ENCODE results near the gene SLC8A3.

Gene SLC8A3

DNA sequence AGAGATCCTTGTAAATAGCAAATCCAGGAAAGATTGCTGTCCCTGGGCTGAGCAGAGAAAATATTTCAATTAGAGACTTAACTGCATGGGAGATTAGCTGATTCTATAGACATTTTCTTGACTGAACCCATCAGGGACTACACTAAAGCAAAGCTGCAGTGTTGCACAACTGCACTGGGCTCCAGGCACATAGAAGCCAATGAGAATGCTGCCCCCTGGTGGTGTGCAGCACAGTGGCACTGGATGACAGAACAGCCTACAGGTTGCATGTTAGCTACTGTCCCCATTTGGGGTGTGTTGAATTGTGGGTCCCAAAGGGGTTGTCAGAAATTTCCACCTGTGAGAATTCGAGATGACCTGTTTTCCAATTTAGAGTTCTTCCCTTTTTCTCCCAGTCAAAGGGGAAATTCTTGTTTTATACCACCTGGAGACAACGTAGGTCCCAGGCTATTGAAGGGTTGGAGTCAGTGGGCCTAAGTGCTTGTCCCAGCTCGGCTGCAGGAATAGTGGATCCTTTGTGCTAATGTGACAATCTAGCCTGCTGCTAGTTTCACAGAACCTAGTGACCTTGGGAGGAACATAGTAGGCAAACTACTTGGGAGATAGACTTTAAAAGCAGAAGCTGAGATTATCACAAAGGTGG lies 114.7 kb downstream of the SLC8A3 start:
- Histone ChIP-seq H3K27me3 (ENCODE audit: control insufficient read depth, insufficient read depth, low read length) (no peaks in the 10 kb centered on the region), H3K9ac (ENCODE audit: low read length) (no peak overlapping the region), H3K27ac (ENCODE audit: low read depth, low read length) (no peak overlapping the region), H3K36me3 (ENCODE audit: control insufficient read depth, insufficient read depth, low read length) (no peaks in the 10 kb centered on the region), H3K4me1 (ENCODE audit: control insufficient read depth, insufficient read depth, low read length) (no peaks in the 10 kb centered on the region), H3K4me3 (ENCODE audit: low read length) (no peak overlapping the region)

DNA sequence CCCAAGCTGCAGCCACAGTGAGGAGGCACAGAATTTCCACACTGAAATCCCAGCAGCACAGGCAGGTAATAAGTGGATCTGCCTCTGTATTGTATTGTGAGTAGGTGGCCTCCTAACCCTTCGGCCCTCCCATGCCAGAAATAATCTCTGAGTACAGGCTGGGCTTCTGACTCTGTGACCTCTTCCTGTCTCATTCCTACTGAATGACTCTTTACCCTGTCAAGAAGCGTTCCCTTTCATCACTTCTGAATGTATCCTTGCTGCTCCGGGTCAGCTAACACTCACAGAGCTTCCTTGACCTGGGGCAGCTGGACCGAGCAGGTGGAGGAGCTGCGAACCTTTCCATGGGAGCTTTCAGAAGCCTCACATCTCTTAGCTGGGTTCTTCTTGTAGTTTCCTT lies 119.6 kb downstream of the SLC8A3 start:
- H3K4me1 ChIP-seq (ENCODE audit: control insufficient read depth, insufficient read depth, low read length): no peaks in the 10 kb centered on the region
- no peak overlapping the region for H3K4me3 ChIP-seq (ENCODE audit: low read length)
- no peaks in the 10 kb centered on the region for H3K36me3 ChIP-seq (ENCODE audit: control insufficient read depth, insufficient read depth, low read length)
- no peak overlapping the region for H3K9ac ChIP-seq (ENCODE audit: low read length)
- H3K27me3 ChIP-seq (ENCODE audit: control insufficient read depth, insufficient read depth, low read length): no peaks in the 10 kb centered on the region
- no peak overlapping the region for H3K27ac ChIP-seq (ENCODE audit: low read depth, low read length)

DNA sequence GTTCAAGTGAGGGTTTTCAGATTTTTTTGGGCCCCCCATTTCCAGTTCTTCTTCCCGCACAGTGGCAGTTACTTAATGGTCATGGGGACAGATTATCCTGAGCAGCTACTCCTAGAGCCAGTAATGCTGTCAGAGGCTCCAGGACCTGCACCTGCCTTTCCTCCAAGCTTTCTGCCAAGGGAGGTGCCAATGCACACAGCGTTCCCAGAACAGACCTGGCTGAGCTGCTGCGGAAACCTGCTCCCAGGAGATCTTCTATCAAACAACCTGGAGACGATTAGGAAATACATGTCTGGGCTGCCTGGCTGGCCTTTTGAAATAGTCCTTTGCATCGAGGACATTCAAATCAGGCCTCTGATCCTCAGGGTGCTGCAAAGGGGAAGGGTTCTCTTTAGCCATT lies 120.9 kb downstream of the SLC8A3 start:
- Histone ChIP-seq H3K4me1 (ENCODE audit: control insufficient read depth, insufficient read depth, low read length) (no peaks in the 10 kb centered on the region), H3K27me3 (ENCODE audit: control insufficient read depth, insufficient read depth, low read length) (no peaks in the 10 kb centered on the region), H3K4me3 (ENCODE audit: low read length) (no peak overlapping the region), H3K27ac (ENCODE audit: low read depth, low read length) (no peak overlapping the region), H3K36me3 (ENCODE audit: control insufficient read depth, insufficient read depth, low read length) (no peaks in the 10 kb centered on the region), H3K9ac (ENCODE audit: low read length) (no peak overlapping the region)

DNA sequence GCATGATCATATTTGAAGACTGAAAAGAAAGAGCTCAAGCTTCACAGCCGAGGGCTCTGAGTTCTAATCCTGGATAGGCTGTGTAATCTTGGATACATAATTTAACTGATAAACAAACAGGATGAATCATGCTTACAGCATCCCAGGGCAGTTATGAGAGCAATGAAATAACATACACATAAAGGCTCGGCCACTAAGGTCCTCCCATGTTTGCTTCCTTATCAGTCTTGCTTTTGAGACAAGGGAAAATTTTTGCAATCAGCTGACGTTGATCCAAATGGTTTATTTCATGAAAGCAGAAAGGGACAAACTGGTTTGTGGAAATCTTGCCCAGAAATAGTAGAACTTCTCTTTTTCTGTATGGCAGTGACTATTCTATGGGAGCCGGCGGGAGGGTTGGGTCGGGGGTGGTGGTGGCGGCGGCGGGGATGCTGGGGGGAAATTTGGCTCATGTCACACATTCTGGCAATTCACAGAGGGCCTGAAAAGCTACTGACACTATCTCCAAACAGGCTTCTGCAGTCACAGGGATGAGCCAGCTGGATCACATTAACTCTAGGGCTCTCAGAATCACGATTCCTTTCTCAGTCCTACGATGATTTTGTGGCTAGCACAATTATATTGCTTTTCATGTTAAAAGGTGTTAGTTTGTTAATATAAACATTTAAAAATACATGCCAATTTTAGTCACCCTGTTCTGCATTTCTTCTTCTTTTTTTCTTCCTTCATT lies 124.5 kb downstream of the SLC8A3 start:
- Histone ChIP-seq H3K4me1 (ENCODE audit: control insufficient read depth, insufficient read depth, low read length) (no peaks in the 10 kb centered on the region), H3K36me3 (ENCODE audit: control insufficient read depth, insufficient read depth, low read length) (no peaks in the 10 kb centered on the region), H3K27me3 (ENCODE audit: control insufficient read depth, insufficient read depth, low read length) (no peaks in the 10 kb centered on the region), H3K27ac (ENCODE audit: low read depth, low read length) (no peak overlapping the region), H3K9ac (ENCODE audit: low read length) (no peak overlapping the region), H3K4me3 (ENCODE audit: low read length) (no peak overlapping the region)

DNA sequence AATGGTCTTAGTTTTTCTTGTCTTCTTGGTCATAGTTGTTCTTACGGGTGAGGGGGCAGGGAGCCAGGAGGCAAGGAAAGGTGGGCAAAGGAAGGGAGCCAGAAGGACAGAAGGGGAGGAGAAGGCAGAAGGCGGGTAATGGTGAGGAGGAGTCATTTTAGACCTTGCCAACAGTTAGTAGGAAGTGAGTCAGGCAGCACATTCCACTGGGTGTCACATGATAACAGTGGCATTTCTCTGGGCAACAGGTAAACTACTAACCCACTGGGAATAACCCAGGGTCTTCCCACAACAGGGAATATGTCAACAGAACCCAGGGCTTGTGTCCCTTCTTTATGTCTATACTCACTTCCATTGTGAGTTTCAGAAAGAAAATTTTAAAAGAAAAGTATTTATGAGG lies 127.6 kb downstream of the SLC8A3 start:
- Histone ChIP-seq H3K4me3 (ENCODE audit: low read length) (no peak overlapping the region), H3K36me3 (ENCODE audit: control insufficient read depth, insufficient read depth, low read length) (no peaks in the 10 kb centered on the region), H3K4me1 (ENCODE audit: control insufficient read depth, insufficient read depth, low read length) (no peaks in the 10 kb centered on the region), H3K27me3 (ENCODE audit: control insufficient read depth, insufficient read depth, low read length) (no peaks in the 10 kb centered on the region), H3K9ac (ENCODE audit: low read length) (no peak overlapping the region), H3K27ac (ENCODE audit: low read depth, low read length) (no peak overlapping the region)

DNA sequence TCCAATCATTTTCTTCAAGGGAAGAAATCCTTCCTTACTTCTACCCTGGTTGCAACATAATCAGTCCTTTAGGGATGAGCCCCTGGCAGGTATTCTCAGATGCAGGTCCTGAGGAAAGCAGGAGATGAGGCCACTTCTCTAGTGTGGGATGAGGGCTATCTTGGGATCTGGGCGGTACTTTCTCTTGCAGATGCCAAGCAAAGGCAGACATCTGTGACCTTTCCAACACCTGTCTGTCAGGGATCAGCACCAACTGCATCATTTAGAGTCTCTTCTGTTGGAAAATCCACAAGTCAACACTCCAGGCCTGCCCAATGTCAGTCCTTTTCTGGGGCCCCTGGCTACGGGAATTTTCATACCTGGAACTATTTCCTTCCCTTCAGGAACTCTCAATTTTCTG lies 129.2 kb downstream of the SLC8A3 start:
- no peak overlapping the region for H3K4me3 ChIP-seq (ENCODE audit: low read length)
- no peak overlapping the region for H3K27ac ChIP-seq (ENCODE audit: low read depth, low read length)
- no peaks in the 10 kb centered on the region for H3K36me3 ChIP-seq (ENCODE audit: control insufficient read depth, insufficient read depth, low read length)
- H3K4me1 ChIP-seq (ENCODE audit: control insufficient read depth, insufficient read depth, low read length): no peaks in the 10 kb centered on the region
- H3K27me3 ChIP-seq (ENCODE audit: control insufficient read depth, insufficient read depth, low read length): no peaks in the 10 kb centered on the region
- H3K9ac ChIP-seq (ENCODE audit: low read length): no peak overlapping the region

DNA sequence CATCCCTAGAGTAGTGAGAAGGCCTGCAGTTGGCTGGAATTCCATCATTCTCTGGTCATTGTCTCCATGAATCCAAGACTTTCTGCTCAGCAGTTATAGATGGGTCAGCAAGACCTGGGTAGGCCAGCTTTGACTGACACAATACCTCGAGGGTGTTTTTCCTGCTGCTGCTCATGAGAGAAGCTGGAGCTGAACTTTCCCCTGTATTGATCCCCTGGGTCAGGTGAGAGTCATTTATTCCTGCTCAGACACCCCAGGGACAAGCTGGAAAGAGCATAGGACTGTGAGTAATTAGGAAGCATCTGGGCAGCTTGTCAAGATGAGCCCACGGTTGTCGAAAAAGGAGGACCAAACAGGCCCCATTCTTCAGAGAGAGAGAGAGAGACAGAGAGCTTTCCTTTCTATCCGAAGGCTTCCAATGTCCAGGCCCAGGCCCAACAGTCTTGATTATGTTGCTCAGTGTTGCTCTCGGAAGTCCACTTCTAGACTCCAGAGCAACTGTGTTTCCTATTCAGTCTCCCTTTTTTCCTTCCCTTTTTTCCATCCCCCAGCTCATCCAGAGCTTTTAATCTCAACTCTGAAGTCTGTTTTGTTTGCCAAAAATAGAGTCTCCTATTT lies 131.1 kb downstream of the SLC8A3 start:
- no peaks in the 10 kb centered on the region for H3K36me3 ChIP-seq (ENCODE audit: control insufficient read depth, insufficient read depth, low read length)
- H3K27ac ChIP-seq (ENCODE audit: low read depth, low read length): no peak overlapping the region
- no peaks in the 10 kb centered on the region for H3K27me3 ChIP-seq (ENCODE audit: control insufficient read depth, insufficient read depth, low read length)

DNA sequence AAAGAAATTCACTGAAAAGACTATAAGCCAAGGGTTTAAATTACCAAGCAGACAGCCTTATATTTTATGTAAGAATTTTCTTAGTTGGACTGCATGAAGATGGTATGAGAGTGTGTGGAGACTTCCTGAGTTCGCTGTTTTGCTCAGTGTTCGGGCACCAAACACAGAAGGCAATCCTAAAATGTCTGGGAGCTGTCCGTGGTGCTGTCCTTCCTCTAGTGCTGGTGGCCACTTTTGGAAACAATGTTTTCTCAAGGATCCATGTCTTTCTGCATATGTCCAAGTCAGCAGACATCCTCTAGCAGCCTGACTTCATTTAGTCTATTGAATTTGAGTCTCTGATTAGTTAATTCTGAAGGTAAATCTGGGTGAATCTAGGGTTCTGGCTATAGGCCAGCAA lies 135.8 kb downstream of the SLC8A3 start:
- Histone ChIP-seq H3K4me3 (ENCODE audit: low read length) (no peak overlapping the region), H3K27ac (ENCODE audit: low read depth, low read length) (no peak overlapping the region), H3K4me1 (ENCODE audit: control insufficient read depth, insufficient read depth, low read length) (no peaks in the 10 kb centered on the region), H3K36me3 (ENCODE audit: control insufficient read depth, insufficient read depth, low read length) (no peaks in the 10 kb centered on the region), H3K27me3 (ENCODE audit: control insufficient read depth, insufficient read depth, low read length) (no peaks in the 10 kb centered on the region), H3K9ac (ENCODE audit: low read length) (no peak overlapping the region)

More for the DNA sequence above, 131.1 kb downstream of the SLC8A3 start:
- no peaks in the 10 kb centered on the region for H3K4me1 ChIP-seq (ENCODE audit: control insufficient read depth, insufficient read depth, low read length)
- no peak overlapping the region for H3K4me3 ChIP-seq (ENCODE audit: low read length)
- H3K9ac ChIP-seq (ENCODE audit: low read length): no peak overlapping the region

DNA sequence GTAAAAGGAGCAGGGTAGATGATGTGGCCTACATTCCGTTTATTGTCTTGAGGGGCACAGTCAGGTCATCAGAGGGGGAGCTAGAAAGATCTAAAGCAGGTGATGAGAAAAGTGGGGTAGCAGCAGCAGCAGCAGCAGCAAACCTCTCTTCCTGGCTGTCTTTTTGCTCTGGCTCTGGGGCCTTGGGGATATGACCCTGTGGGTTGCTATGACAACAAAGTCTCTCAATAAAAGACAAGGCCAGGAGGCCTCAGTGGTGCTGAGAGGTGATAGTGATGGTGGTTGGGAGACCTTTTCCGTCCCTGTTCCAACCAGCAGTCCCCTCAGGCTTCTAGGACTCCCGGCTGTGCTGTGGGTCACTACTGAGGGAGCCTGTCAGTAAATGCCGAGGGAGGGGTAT lies 138.6 kb downstream of the SLC8A3 start:
- no peak overlapping the region for H3K27ac ChIP-seq (ENCODE audit: low read depth, low read length)
- no peaks in the 10 kb centered on the region for H3K4me1 ChIP-seq (ENCODE audit: control insufficient read depth, insufficient read depth, low read length)
- H3K36me3 ChIP-seq (ENCODE audit: control insufficient read depth, insufficient read depth, low read length): no peaks in the 10 kb centered on the region
- H3K27me3 ChIP-seq (ENCODE audit: control insufficient read depth, insufficient read depth, low read length): no peaks in the 10 kb centered on the region
- no peak overlapping the region for H3K9ac ChIP-seq (ENCODE audit: low read length)
- no peak overlapping the region for H3K4me3 ChIP-seq (ENCODE audit: low read length)

DNA sequence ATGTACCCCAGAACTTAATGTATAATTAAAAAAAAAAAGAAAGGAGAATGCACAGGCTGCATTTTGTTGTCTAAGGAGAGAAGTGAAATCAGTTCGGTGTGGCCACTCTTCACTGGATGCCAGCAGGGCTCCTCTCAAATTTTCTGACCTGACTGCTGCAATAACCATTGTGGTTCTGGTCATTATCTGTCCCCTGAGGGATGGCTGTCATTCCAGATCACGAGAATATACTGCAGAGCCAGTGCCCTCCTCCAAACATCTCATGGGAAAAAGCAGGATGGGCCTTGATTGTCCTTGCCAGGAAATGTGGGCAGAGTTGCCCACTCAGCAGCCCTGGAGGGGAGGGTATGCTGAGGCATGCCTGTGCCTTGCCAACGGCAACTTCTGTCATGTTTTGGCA lies 139.1 kb downstream of the SLC8A3 start:
- H3K4me3 ChIP-seq (ENCODE audit: low read length): no peak overlapping the region
- no peaks in the 10 kb centered on the region for H3K4me1 ChIP-seq (ENCODE audit: control insufficient read depth, insufficient read depth, low read length)
- H3K9ac ChIP-seq (ENCODE audit: low read length): no peak overlapping the region

DNA sequence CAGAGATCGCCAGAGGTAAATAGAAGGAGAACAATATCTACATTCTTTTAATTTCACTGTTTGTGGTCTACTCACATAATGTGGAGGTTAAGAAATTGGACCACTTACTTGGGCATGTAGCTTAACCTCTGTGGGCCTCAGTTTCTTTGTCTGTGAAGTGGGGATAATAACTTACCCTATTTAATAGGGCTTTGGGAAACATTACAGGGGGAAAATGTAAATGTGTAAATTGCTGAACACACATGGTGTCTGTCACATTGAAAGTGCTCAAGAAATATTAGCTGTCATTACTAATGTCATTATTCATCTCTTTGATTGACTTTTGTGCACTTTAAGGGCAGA lies 140.5 kb downstream of the SLC8A3 start:
- Histone ChIP-seq H3K4me3 (ENCODE audit: low read length) (no peak overlapping the region), H3K4me1 (ENCODE audit: control insufficient read depth, insufficient read depth, low read length) (no peaks in the 10 kb centered on the region), H3K9ac (ENCODE audit: low read length) (no peak overlapping the region), H3K27me3 (ENCODE audit: control insufficient read depth, insufficient read depth, low read length) (no peaks in the 10 kb centered on the region), H3K36me3 (ENCODE audit: control insufficient read depth, insufficient read depth, low read length) (no peaks in the 10 kb centered on the region), H3K27ac (ENCODE audit: low read depth, low read length) (no peak overlapping the region)

More for the DNA sequence above, 139.1 kb downstream of the SLC8A3 start:
- Histone ChIP-seq H3K27me3 (ENCODE audit: control insufficient read depth, insufficient read depth, low read length) (no peaks in the 10 kb centered on the region), H3K27ac (ENCODE audit: low read depth, low read length) (no peak overlapping the region), H3K36me3 (ENCODE audit: control insufficient read depth, insufficient read depth, low read length) (no peaks in the 10 kb centered on the region)

DNA sequence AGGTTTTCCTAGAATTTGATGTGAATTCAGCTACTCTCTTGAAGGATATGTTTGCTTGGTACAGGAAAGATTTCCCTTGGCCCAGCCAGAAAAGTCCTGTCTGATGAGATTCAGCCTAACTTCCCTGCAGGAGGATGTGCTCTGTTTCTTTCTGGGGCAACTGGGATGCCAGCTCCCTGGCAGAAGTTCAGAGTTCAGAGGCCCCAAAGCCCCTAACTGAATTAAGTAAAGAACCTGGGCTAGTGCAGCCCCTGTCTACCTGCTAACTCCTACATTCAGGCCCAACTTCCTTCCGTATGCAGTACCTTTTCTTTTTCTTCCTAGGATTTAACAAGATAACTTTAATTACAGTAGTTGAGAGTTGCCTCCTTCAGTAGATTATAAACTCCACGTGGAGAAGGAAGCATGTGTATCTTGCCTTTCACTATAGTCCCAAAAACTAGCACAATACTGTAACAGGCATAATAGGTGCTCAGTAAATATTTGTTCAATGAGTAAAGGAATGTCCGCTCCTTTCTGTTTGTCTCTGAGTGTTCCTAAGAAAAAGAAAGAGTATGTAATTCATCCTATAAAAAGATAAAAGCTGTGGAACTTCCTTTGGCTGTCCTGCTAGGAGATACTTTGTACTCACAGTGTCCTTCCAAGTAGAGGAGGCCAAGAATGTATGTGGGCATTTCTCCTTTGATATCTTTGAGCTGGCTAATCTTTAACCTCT lies 141.0 kb downstream of the SLC8A3 start:
- no peaks in the 10 kb centered on the region for H3K4me1 ChIP-seq (ENCODE audit: control insufficient read depth, insufficient read depth, low read length)
- H3K9ac ChIP-seq (ENCODE audit: low read length): no peak overlapping the region
- H3K27me3 ChIP-seq (ENCODE audit: control insufficient read depth, insufficient read depth, low read length): no peaks in the 10 kb centered on the region
- H3K36me3 ChIP-seq (ENCODE audit: control insufficient read depth, insufficient read depth, low read length): no peaks in the 10 kb centered on the region
- no peak overlapping the region for H3K27ac ChIP-seq (ENCODE audit: low read depth, low read length)
- H3K4me3 ChIP-seq (ENCODE audit: low read length): no peak overlapping the region
